ENCODE data around the gene SPARC. TPM values are rescaled to one million over a fixed set of nuclear protein-coding genes. Genes with fewer than 3 reads are reported as not detected.

The SPARC gene
- total RNA-seq, 1 experiment from 2014 or later = 339 TPM

DNA sequence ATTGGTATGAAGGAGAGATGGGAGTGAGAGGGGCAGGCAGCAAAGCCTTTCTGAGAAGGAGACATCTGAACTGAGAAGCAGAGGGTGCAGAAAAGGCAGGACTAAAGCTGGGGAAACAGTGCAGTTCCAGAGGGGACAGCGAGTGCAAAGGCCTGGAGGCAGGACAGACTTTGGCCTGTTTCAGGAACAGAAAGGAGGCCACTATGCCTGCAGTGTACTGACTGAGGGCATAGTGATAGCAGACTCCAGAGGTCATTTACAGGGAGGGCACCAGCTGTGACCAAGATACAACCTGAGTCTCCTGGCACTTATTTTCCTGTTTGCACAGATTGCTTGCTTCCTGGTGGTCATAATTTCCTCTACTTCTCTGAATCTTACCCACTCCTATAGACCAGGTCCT is 29.6 kb downstream of the SPARC start:
- POLR2A ChIA-PET (ENCODE audit: low non-redundant PET) = no interaction called here
- Histone ChIP-seq H3K9me3 (ENCODE audit: low read depth, low read length, poor library complexity, severe bottlenecking) (no peaks in the 10 kb centered on the region), H3K4me3 (ENCODE audit: low read depth, low read length, poor library complexity, severe bottlenecking) (no peak overlapping the region), H3K4me1 (ENCODE audit: insufficient read depth, low read length, poor library complexity, severe bottlenecking) (no peaks in the 10 kb centered on the region), H3K36me3 (ENCODE audit: insufficient read depth, low read length, poor library complexity, severe bottlenecking) (peaks cover 3% of the 10 kb centered on the region), H3K27ac (ENCODE audit: low read depth, low read length, poor library complexity, severe bottlenecking) (no peak overlapping the region), H3K27me3 (replicated peaks; ENCODE audit: insufficient read depth, low read depth, low read length, poor library complexity) (peaks cover 2% of the 10 kb centered on the region)
- DNase-seq (ENCODE audit: low spot score) = no peak
- intact Hi-C loops (cut with micrococcal nuclease; ENCODE audit: unreplicated experiment) = loop anchor here (10.0 kb wide), 3 partner anchors 132 to 488 kb away; no protein-coding TSS in a partner anchor
- TF ChIP-seq EZH2 (IDR thresholded peaks at IDR 0.05; ENCODE audit: borderline replicate concordance, low read depth, low read length, poor library complexity, severe bottlenecking) (no peak), CTCF (conservative IDR thresholded peaks at IDR 0.05; ENCODE audit: low read depth, low read length) (no peak)
- BruUV-seq (replicated peaks) = no TSS peak
- CTCF ChIA-PET = interaction anchor here (2.9 kb wide), 1 partner anchor 83 kb away, joined by 42 read pairs; no protein-coding TSS in a partner anchor

DNA sequence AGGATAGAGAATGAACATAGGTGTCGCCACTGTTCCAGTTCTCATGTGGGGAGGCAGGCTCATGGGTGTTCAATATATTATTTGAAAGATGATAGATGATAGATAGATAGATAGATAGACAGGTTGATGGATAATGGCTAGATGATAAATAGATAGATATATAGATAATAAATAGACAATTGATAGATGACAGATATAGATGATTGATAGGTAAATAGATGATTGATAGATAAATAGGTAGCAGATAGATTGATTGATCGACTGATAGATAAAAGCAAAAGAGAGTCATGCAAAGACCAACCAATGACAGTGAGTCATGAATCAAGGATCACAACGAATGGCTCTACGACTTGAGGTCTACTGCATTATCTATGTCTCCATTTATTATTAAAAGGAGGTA is 30.4 kb downstream of the SPARC start:
- DNase-seq (ENCODE audit: low spot score) = no peak
- no peaks in the 10 kb centered on the region for H3K9me3 ChIP-seq (ENCODE audit: low read depth, low read length, poor library complexity, severe bottlenecking)
- no peaks in the 10 kb centered on the region for H3K36me3 ChIP-seq (ENCODE audit: insufficient read depth, low read length, poor library complexity, severe bottlenecking)
- TF ChIP-seq CTCF (conservative IDR thresholded peaks at IDR 0.05; ENCODE audit: low read depth, low read length) = no peak
- no peak for TF ChIP-seq EZH2 (IDR thresholded peaks at IDR 0.05; ENCODE audit: borderline replicate concordance, low read depth, low read length, poor library complexity, severe bottlenecking)
- H3K27me3 ChIP-seq (replicated peaks; ENCODE audit: insufficient read depth, low read depth, low read length, poor library complexity) = peaks cover 2% of the 10 kb centered on the region
- H3K4me1 ChIP-seq (ENCODE audit: insufficient read depth, low read length, poor library complexity, severe bottlenecking) = no peaks in the 10 kb centered on the region
- H3K4me3 ChIP-seq (ENCODE audit: low read depth, low read length, poor library complexity, severe bottlenecking) = no peak overlapping the region
- ChIA-PET CTCF (no interaction called here), POLR2A (ENCODE audit: low non-redundant PET) (no interaction called here)
- intact Hi-C loops (cut with micrococcal nuclease; ENCODE audit: unreplicated experiment) = loop anchor here (10.0 kb wide), 3 partner anchors 132 to 488 kb away; no protein-coding TSS in a partner anchor
- no peak overlapping the region for H3K27ac ChIP-seq (ENCODE audit: low read depth, low read length, poor library complexity, severe bottlenecking)
- no TSS peak for BruUV-seq (replicated peaks)

GRCh38 chr5:151651997-151652645 is 34.6 kb downstream of the SPARC start:
- DNase-seq (ENCODE audit: low spot score) = peak; percentile 84
- H3K4me1 ChIP-seq (ENCODE audit: insufficient read depth, low read length, poor library complexity, severe bottlenecking) = no peaks in the 10 kb centered on the region
- ChIA-PET CTCF (interaction anchor here (0.5 to 2.2 kb wide), 14 partner anchors 8 to 1566 kb away, joined by 3 to 28 read pairs (median 4); partner anchors contain the start of gene SLC36A1), POLR2A (ENCODE audit: low non-redundant PET) (interaction anchor here (0.6 kb wide), 1 partner anchor 528 kb away, joined by 3 read pairs; no protein-coding TSS in a partner anchor)
- intact Hi-C loops (cut with micrococcal nuclease; ENCODE audit: unreplicated experiment) = loop anchor here (1.0 to 10.0 kb wide), 4 partner anchors 127 to 493 kb away; partner anchors contain the start of gene SLC36A1
- TF ChIP-seq CTCF (conservative IDR thresholded peaks at IDR 0.05; ENCODE audit: low read depth, low read length) (peak; percentile 88), EZH2 (IDR thresholded peaks at IDR 0.05; ENCODE audit: borderline replicate concordance, low read depth, low read length, poor library complexity, severe bottlenecking) (no peak)
- no peaks in the 10 kb centered on the region for H3K36me3 ChIP-seq (ENCODE audit: insufficient read depth, low read length, poor library complexity, severe bottlenecking)
- H3K4me3 ChIP-seq (ENCODE audit: low read depth, low read length, poor library complexity, severe bottlenecking) = no peak overlapping the region
- no peaks in the 10 kb centered on the region for H3K27me3 ChIP-seq (replicated peaks; ENCODE audit: insufficient read depth, low read depth, low read length, poor library complexity)
- no peaks in the 10 kb centered on the region for H3K9me3 ChIP-seq (ENCODE audit: low read depth, low read length, poor library complexity, severe bottlenecking)
- BruUV-seq (replicated peaks) = no TSS peak
- H3K27ac ChIP-seq (ENCODE audit: low read depth, low read length, poor library complexity, severe bottlenecking) = no peak overlapping the region

Data from A673 (cell line).